VCaP (cell line): Measurements from ENCODE around the gene RPTN.

Experiments used
- H3K27ac ChIP-seq: fragments of 450-650 bp; 2 replicates; pipeline ENCODE4 v1.5.1; 2017
- TF ChIP-seq, protein P1 (sequence below): fragments of 450-650 bp; conservative IDR thresholded peaks from 2 replicates; pipeline ENCODE4 v1.5.1; 2017; ENCODE audit warnings: mild to moderate bottlenecking, moderate library complexity

Gene RPTN

DNA sequence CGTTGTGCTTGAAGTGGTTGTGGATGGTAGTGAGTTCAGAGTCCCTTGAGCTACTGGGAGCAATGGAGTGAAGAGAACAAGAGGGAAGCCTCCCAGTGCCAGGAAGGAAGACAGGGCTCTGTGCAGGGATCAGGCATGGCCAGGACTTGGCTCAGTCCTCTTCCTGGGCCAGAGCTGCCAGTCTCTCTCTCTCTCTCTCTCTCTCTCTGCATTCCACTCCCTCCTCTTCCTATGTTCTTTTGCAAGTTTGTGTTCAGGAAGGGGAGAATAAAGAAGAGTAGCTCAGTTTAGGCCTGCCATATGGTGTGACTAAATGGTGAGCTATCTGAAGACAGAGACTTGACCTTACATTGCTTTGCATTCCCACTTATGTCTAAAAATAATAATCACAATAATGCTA, 20.5 kb upstream of the RPTN start:
- H3K27ac ChIP-seq, result no peak overlapping the region
- TF ChIP-seq, protein P1, sequence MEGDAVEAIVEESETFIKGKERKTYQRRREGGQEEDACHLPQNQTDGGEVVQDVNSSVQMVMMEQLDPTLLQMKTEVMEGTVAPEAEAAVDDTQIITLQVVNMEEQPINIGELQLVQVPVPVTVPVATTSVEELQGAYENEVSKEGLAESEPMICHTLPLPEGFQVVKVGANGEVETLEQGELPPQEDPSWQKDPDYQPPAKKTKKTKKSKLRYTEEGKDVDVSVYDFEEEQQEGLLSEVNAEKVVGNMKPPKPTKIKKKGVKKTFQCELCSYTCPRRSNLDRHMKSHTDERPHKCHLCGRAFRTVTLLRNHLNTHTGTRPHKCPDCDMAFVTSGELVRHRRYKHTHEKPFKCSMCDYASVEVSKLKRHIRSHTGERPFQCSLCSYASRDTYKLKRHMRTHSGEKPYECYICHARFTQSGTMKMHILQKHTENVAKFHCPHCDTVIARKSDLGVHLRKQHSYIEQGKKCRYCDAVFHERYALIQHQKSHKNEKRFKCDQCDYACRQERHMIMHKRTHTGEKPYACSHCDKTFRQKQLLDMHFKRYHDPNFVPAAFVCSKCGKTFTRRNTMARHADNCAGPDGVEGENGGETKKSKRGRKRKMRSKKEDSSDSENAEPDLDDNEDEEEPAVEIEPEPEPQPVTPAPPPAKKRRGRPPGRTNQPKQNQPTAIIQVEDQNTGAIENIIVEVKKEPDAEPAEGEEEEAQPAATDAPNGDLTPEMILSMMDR, result no peak

DNA sequence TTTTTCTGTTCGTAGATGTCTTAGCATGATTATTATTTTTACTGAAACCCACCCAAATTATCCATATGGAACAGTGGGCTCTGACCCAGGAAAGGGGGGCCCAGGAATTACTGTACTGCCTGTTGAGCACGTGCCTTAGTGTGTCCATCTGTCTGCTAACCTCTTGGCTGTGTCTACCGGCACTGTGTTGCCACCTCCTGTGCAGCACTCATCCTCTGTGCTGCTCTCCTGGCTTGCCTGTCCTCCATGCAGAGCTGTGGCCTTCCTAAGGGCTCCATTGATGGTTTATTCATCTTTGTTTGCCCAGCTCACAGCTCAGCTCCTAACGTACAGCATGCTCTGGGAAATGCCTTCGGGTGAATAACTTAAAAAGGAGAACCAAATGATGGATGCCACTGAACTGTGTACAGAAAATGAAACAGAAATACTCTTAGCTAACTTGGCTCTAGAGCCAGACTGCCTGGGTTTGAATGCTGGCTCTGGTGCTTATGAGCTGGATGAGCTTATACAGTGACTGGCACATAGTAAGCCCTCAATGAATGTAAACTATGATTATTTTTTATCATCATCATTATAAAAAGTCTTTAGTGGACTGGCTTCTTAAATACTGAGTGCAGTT, 11.4 kb upstream of the RPTN start:
- H3K27ac ChIP-seq, result no peak overlapping the region
- TF ChIP-seq, protein P1, result no peak

DNA sequence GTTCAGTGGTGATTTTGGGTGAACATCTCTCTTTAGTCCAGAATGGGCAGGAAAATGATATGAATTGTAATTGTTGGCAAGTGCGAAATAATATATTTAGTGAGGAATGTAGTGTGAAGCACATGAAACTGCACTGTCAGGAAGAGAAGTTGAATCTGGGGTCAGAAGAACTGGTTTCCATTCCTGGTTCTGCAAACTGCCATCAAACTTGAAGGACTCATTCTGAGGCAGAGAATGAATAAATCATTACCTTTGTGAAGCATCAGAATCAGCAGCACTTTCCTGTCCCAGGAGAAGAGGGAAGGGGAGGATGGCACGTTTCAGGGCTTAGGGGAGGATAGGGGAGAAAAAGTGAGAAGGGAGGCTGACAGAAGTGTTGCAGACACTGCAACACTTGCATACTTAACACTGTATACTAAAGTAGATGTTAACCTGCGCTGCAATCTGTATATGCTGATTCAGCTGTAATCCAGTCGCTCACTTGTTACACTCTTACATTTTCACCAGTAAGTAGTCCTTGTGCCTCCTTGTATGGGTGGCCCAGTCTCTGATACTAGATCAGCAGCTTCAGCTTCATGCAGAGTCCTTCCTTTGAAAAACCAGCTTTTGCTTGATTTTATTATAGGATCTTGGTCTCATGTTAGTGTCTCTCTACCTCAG, 10.5 kb upstream of the RPTN start:
- TF ChIP-seq, protein P1, result no peak
- peak overlapping the region; percentile 3; the same call in 1 of the 2 replicates for H3K27ac ChIP-seq

DNA sequence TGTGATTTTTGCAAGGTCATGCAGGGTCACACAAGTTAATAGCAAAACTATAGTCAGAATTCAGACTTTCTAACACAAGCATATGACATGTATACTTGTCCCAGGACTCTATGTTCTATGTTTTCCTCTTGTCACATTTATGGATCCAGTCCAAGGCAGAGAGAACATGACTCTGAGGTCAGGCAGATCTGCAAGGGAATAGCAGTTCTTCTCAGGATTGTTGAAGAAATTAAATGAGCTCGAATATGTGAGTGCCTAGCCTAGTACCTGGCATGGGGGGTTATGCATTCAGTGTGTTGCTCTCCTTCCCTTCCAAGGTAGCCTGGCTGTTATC, 9.5 kb upstream of the RPTN start:
- TF ChIP-seq, protein P1, result no peak
- H3K27ac ChIP-seq, result peak overlapping the region; percentile 3

DNA sequence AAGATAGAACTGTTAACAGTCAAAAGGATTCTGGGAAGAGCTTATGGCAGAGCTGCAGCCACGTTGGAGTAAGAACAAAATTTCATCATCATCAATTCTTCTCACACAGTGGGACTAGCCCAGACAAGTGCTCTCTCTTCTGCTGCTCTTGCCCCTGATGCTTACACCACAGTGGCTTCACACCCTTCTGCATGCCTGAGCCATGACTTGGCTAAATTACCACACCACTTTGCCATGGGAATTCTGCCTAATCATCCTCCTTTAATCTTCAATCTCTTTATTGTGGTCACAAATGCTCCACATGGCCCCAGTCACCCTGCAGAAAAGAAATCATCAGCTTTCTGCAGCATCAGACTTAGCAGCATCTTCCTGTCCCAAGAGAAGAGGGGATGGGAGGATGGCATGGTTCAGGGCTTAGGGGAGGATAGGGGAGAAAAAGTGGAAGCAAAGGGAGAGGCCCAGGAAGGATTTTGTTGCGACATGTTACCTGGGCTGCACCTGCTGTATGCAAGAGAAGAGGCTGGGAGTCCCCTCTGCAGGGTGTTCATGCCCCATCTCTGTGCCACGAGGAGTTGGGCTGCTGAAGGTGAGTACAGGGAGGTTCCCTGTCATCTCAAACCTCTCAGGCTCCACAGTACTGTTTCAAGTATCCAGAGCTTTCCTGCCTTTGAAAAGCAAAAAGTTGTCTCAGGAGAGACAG, 9.0 kb upstream of the RPTN start:
- TF ChIP-seq, protein P1, result no peak
- H3K27ac ChIP-seq, result peak overlapping the region; percentile 3

DNA sequence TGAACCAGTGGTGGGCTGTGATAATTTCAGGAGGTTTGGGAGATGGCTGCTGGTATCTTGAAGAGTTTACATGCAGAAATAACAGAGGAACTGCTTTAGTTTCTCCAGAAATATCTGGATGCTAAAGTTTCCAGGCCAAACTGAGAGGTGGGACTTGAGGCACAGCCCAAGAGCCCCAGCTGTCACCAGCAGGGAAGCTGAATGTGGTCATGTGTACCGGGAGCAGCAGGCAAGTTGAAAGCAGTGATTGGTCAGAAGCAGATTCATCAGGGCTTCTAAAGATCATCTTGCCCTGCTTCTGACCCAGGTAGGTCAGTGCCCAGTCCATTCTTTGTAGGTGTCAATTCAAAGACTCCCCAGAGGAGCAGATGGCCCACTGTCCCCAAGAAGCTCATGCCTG, 7.9 kb upstream of the RPTN start:
- H3K27ac ChIP-seq, result no peak overlapping the region
- TF ChIP-seq, protein P1, result no peak

DNA sequence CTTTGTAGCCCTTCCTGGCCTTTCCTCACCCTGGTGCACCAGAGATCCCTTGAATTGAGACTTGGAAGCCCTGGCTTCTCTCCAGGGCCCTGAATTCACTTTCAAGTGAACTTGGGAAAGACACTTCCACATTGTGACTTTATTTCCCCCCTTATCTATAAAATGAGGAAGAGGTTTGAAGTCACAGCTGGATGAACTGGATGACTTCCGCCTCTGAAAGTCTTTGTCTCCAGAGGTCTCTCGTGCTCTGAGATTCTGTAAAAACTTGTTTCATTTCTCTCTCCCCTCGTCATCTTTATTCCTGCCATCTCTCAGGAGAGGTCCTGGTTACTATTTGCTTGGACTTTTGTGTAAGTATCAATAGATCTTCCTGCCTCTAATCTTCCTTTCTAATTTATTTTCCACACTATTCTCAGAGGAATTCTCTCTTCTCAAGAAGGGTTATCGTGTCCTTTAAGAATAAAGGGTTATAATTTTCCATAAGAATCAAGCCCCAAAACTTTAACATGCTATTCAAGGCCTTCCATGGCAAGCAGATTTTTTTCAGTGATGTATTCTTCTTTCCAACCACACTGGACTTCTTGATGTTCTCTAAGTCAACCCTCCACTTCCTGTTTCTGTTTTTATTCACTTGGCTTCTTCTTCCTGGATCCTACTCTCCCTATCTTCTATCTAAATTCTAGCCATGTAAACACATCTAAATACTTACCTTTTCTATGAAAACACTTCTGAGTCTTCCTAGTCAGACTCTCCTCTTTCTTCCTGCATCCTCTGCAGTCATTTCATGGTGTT, 6.5 kb upstream of the RPTN start:
- no peak overlapping the region for H3K27ac ChIP-seq
- TF ChIP-seq, protein P1, result no peak
